Measurements from ENCODE around the gene NFKBIL1.
"Not testable (repeated sequence)": the region's sequence is repeated elsewhere in the genome, so short reads cannot be mapped to it uniquely, and the experiment has no call there.

NFKBIL1 gene, protein sequence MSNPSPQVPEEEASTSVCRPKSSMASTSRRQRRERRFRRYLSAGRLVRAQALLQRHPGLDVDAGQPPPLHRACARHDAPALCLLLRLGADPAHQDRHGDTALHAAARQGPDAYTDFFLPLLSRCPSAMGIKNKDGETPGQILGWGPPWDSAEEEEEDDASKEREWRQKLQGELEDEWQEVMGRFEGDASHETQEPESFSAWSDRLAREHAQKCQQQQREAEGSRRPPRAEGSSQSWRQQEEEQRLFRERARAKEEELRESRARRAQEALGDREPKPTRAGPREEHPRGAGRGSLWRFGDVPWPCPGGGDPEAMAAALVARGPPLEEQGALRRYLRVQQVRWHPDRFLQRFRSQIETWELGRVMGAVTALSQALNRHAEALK

DNA sequence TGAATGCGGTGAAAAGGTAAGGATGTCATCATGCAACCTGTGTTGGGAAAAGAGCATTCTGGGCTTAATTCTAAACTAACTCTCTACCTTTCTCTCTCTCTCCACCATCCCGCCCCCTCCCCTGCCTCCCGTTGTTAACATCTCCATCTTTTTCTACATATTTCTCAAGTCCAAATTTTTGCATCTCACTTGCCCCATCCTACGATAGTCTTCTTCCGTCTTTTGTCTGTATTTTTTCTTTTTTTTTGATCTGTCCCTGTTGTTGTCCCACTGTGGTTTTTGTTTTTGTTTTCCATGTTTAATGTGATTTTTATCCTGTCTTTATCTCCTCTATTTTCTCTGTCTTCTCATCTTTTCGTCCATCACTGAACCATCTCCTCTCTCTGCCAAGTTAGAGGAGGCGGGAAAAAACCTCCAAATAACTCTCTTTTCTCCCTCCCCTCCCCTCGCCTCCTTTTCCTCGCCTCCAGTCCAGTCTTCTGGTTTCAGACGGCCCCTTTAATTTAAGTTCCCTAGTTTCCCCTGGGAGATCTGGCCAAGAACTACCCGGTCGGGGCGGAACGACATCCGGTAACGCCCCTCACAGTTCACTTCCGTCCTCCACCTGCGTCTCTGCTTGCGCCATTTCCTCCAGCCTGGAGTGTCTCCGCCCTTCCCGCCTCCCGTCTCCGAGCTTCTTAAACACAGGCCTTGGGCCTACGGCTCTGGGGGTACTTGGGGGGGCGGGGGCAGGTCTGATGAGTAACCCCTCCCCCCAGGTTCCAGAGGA is at the start of gene NFKBIL1:
TSS of gene NFKBIL1 (plus strand) at position 651 of the 769 bp plus-strand sequence. CDS start at position 738, 87 bp downstream.
- H3K4me3 ChIP-seq (ENCODE audit: low read depth, low read length), result peak within 1 kb of the TSS; percentile 57

DNA sequence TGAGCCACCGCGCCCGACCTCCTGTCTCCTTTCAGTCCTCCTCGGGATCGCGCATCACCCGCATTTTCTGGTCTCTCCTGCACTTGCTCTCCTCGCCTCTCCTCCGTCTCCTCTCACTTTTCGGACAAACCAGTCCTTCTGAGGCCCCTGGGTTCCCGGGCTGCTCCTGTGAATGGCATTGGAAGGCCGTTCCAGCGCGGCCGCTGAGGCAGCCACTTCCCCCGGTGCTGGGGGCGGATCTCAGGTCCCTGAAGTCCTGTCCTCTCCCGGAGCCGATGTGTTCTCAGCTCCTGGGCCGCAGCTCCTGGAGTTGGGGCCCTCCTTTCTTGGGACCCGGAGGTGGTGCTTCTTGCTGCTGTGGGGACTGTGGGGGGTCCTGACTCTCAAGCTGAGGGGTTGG is 48.7 kb upstream of the NFKBIL1 start:
- H3K4me3 ChIP-seq (ENCODE audit: low read depth, low read length), result peak overlapping the region; percentile 39

DNA sequence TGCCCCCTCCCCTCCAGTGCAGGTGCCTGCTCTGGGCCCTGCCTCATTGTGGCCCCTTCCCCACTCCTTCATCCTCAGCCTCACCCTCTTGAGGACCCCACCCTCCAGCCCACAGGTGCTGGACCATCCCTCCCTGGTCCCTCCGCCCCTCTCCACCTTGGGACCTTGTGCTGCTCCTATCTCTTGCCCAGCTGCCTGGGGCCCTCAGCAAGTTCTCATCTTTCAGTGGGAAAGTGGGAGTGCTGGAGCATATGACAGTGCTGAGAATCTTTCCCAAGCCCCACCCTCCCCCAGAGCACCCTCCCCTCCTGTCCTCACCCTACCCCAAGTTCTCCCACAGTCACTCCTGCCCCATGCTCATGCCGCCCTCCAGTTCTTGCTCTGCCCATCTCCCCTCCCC is 47.8 kb upstream of the NFKBIL1 start:
- not testable (repeated sequence) for H3K4me3 ChIP-seq (ENCODE audit: low read depth, low read length)

DNA sequence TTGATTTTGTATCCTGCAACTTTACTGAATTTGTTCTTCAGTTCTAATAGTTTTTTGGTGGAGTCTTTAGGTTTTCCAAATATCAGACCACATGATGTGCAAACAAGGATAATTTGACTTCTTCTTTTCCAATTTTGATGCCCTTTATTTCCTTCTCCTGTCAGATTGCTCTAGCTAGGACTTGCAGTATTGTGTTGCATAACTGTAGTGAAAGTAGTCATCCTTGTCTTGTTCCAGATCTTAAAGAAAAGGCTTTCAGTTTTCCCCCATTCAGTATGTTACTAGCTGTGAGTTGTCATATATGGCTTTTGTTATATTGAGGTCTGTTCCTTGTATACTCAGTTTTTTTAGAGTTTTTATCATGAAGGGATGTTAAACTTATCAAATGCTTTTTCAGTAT is 44.8 kb upstream of the NFKBIL1 start:
- no peak overlapping the region for H3K4me3 ChIP-seq (ENCODE audit: low read depth, low read length)

DNA sequence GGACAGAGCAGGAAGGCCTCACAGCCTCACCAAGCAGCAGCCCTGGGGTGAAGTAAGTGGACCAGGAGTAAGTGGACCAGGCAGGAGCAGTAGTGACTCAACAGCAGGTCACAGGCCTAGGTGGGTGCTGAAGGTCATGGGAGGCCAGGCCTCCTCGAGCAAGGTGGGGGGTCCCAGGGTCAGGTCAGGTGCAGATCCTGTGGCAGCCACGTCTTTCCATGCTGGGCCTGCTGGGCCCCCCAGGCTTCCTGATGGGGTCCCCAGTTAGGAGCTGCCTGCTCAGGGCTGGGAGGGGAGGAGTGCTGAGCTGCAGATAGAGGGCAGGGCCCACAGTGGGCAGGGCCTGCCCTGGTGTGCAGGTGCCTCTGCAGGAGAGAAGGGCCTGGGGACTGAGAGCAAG is 38.4 kb upstream of the NFKBIL1 start:
- not testable (repeated sequence) for H3K4me3 ChIP-seq (ENCODE audit: low read depth, low read length)

DNA sequence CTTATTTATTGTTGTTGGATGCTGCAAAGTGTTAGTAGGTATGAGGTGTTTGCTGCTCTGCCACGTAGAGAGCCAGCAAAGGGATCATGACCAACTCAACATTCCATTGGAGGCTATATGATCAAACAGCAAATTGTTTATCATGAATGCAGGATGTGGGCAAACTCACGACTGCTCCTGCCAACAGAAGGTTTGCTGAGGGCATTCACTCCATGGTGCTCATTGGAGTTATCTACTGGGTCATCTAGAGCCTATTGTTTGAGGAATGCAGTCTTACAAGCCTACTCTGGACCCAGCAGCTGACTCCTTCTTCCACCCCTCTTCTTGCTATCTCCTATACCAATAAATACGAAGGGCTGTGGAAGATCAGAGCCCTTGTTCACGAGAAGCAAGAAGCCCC is 37.4 kb upstream of the NFKBIL1 start:
- no peak overlapping the region for H3K4me3 ChIP-seq (ENCODE audit: low read depth, low read length)

DNA sequence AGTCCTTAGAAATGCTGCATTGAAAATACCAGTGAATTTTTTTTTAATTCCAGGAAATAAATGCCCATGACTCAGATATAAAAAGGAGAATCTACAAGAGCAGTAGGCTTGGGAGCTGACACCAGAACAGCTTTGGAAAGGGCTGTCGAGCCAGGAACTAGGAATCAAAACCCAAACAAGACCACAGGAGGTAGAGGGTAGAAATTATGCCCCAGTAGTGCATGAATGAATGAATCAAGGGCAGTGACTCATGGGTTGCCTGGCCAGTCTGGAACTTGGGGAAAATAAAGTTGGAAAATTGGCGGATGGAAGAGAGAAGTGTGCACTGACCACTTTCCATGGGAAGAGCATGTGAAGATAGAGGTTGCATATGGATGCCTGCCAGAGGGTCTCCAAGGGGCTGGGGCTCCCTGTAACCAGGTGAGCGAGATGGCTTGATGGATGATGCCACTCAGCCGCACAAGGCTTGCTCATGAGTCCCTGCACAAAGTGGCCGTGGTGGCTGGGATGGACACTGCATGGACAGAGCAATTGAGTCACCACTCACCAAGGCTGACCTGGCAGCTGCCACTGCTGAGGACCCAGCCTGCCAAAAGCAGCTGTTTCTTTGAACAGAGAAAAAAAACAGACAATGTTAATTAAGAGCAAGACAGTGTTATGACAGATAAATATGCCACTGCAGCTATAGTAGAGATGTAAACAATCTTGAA is 33.8 kb upstream of the NFKBIL1 start:
- no peak overlapping the region for H3K4me3 ChIP-seq (ENCODE audit: low read depth, low read length)

DNA sequence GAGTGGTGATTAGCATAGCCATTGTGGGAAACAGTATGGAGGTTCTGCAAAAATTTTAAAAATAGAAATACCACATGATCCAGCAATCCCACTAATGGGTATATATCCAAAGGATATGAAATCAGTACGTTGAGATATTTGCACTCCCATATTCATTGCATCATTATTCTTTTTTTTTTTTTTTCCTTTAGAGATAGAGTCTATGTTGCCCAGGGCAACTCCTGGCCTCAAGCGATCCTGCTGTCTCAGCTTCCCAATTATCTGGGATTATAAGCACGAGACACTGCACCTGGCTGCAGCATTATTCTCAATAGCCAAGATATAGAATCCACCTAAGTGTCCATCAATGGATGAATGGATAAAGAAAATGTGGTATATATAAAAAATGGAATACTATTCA is 25.6 kb upstream of the NFKBIL1 start:
- no peak overlapping the region for H3K4me3 ChIP-seq (ENCODE audit: low read depth, low read length)

DNA sequence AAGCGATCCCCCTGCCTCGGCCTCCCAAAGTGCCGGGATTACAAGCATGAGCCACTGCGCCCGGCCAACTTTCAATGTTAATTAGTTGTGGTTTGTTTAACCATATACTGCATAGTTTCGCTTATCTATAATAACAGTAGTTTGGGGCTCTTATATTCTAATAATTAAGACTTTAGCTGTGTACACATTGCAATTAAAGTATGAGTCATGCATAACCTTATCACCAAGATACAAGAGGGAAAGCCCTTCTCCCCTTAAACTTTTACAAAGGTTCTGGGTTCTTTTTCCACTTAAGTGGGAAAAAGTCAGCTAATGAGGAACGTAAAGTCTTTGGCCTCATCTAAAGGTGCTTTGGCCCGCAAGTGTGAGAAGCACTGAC is 21.9 kb upstream of the NFKBIL1 start:
- H3K4me3 ChIP-seq (ENCODE audit: low read depth, low read length), result no peak overlapping the region

DNA sequence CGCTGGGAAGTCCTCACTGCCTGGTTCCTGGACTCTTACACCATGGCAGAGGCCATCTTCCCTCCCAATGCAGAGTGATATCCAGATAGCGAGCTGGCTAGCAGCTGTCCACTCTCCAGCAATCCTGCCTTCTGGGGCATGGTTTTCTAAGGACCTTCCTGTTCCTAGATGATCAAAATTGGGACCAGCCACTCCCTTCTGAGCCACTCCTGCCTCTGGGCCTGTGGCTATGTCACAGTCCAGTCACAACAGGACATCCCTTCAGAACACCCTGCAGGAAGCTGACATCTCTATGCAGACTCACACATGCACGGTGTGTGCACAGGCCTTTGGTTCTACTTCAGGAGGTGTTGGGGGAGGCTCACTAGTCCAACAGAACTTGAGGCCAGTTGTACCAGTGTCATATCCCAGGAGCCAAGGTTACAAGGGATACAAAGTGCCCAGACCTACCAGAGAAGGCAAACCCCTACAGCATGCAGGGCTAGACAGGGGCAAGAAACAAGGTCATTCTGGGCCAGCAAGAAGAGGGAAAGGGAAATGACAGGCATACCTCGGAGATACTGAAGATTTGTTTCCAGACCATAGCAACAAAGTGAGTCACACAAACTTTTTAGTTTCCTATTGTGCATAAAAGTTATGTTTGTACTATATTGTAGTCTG is 21.3 kb upstream of the NFKBIL1 start:
- no peak overlapping the region for H3K4me3 ChIP-seq (ENCODE audit: low read depth, low read length)

DNA sequence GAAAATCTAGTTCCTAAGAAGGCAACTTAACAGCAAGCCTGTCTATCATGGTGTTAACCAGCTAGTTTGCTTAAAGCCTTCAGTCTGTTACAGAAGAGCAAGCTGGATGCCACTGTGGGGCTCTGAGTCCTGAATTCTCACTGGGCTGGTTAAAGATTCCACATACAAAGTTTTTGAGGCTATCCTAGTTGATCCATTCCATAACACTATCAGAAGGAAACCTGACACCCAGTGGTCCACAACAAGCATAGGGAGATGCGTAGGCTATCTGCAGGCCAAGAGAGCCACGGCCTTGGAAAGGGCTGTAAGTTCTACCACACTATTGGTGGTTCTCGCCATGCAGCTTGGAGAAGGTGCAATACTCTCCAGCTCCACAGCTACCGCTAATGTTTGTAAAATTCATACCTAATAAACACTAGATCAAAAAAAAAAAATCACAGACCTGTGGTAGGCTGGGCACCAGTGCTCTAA is 19.1 kb upstream of the NFKBIL1 start:
- H3K4me3 ChIP-seq (ENCODE audit: low read depth, low read length), result no peak overlapping the region

DNA sequence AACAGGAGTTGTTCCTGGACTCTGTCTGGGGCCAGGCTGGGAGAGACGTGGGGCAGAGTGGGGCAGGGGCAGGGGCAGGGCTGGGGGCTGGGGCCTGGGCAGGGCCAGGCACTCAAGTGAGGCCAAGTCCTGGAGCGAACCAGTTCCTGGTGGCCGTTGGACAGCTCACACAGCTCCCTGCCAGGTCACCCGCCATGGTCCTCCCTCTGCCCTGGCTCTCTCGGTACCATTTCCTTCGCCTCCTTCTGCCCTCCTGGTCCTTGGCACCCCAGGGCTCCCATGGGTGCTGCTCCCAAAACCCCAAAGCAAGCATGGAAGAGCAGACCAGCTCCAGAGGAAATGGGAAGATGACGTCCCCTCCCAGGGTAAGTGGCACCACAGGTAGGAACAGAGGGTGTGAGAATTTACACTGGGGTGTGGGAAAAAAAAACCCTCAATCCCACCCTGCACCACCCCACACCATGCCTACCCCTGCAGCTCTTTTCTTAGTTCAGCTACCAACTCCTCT is 18.5 kb upstream of the NFKBIL1 start, which contains the start of gene MCCD1:
TSS of gene MCCD1 (plus strand) at position 142 of the 508 bp plus-strand sequence. CDS start at position 195, 53 bp downstream.
- H3K4me3 ChIP-seq (ENCODE audit: low read depth, low read length), result no peak within 1 kb of the TSS

DNA sequence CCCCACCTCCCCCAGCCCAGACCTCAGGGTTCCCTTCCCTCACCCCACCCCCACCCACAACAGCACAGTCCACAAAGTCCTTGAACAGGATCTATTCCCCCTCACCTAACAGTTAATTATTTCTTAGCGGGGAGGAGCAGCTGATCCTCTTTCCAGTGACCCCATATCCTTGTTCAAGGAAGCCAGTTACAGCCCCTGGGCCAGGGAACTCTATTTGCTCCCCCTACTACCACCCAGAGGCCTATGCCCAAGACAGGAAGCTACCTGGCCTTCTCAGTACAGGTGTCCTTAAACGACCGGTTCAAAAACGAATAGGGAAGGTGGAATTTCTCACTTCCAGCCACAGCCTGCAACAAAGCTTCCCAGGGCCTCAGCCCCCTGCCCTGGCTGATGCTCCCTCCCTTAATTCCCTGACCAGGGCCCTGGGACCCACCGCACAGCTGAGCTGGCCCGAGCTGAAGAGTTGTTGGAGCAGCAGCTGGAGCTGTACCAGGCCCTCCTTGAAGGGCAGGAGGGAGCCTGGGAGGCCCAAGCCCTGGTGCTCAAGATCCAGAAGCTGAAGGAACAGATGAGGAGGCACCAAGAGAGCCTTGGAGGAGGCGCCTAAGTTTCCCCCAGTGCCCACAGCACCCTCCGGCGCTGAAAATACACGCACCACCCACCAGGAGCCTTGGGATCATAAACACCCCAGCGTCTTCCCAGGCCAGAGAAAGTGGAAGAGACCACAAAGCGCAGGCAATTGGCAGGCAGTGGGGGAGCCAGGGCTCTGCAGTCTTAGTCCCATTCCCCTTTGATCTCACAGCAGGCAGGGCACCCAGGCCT is 17.9 kb upstream of the NFKBIL1 start:
- no peak overlapping the region for H3K4me3 ChIP-seq (ENCODE audit: low read depth, low read length)

DNA sequence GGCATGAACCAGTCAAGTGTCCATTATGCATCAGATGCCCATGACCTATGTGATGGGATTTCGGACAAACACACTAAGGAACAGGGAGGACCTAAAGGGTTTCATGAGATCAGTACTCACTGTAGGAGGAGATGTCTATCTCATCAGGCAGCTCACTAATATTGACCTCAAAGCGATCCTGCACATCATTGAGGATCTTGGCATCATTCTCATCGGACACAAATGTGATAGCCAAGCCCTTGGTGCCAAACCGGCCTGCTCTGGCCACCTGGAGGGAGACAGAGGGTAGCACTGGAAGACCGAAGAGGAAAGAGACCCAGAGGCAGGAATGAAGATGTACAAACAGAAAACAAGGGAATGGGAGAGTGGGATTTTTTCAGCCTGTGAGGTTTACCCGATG is 16.7 kb upstream of the NFKBIL1 start:
- no peak overlapping the region for H3K4me3 ChIP-seq (ENCODE audit: low read depth, low read length)

DNA sequence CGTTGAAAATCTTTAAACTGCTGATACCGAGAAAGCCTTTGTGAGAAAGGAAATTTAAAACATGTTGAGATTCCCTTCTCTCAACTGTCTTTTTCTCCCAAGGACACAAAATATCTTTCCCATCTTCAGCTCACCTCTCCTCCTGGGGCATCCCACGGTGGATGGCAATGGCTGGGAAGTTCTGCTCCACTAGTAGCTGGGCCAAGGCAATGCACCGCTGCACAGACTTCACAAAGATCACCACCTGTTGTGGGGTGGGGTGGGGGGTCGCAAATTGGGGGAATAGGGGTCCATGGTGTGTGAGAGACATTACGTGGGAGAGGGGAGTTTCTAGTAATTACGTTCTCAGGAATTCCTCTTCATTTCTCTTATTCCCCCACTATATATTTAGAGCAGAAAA is 16.2 kb upstream of the NFKBIL1 start:
- H3K4me3 ChIP-seq (ENCODE audit: low read depth, low read length), result no peak overlapping the region

DNA sequence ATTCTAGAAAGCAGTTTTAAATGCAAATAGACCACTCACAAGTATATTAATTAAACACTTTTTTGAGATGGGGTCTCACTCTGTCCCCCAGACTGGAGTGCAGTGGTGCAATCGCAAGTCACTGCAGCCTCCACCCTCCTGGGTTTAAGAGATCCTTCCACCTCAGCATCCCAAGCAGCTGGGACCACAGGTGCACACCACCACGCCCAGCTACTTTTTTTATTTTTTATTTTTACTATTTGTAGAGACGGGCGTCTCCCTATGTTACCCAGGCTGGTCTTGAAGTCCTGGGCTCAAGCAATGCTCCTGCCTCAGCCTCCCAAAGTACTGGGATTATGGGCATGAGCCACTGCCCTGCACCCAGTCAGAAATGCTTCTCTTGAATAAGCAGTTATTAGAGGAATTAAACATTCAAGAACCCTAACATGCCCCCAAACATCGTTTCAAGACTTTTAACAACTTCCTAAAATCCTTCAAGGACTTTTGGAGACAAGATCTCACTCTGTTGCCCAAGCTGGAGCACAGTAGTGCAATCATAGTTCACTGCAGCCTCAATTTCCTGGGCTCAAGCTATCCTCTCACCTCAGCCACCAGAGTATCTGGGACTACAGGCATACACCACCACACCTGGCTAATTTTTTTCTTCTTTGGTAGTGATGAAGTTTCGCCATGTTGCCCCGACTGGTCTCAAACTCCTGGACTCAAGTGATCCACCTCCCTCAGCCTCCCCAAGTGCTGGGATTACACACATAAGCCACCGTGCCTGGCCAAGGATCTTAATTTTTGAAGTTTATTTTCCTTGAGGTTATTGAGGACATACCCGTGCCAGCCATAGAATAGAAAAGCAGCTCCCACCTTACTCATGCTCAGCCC is 15.4 kb upstream of the NFKBIL1 start:
- H3K4me3 ChIP-seq (ENCODE audit: low read depth, low read length), result no peak overlapping the region

DNA sequence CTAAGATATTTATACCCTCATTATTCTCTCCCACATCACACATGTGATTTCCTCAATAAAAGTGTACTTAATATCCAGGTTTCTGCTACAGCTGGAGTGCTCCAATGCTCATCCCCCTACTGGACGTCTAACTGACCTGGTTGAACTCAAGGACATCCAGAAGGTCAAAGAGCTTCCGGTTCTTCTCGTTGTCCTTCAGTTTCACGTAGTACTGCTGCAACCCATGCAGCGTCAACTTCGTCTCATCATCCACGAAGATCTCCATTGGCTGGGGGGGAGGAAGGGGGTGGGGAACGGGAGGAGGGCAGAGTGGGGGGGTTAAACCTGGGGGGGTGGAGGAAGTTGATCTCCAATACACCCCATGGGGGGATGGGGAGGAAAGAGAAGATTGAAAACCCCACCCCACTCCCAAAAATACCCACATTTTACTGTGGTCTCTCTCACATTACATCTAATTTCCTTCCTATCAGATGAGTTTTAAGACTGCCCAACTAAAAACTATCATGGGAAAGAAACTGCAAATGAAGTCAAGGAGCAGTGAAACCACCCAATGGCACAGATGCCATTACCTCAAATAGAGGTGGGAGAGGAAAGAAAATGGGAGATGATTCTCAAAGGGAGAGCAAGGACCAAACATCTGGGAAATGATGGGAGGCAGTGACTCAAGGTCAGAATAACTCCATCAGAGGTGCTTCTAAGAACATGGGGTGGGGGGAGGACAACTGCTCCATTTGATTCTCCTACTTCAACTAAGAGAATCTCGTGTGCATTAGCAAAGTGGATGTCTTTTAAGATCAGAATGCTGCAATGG is 14.6 kb upstream of the NFKBIL1 start:
- no peak overlapping the region for H3K4me3 ChIP-seq (ENCODE audit: low read depth, low read length)

DNA sequence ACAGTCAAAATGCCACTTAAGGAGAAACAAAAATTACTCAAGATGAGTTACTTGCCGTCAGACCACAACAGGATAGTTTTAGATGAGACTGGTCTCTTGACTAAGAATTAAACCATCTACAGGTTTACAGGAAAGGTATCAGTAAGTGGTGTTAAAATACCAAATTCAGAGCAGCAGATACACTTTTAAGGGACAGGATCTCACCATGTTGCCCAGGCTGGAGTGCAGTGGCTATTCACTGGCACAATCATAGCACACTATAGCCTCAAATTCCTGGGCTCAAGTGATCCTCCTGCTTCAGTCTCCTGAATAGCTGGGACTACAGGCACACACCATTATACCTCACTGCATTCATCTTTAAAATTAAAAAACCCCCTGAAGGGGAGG is 14.0 kb upstream of the NFKBIL1 start:
- H3K4me3 ChIP-seq (ENCODE audit: low read depth, low read length), result no peak overlapping the region
